Stimulated activated CD8-positive, alpha-beta memory T cell treated with anti-CD3 and anti-CD28 coated beads, Interleukin-7, amount 100 ng/mL, for 1 hour (primary cell): ENCODE results near the gene NRGN.
"Not testable (repeated sequence)": the region's sequence is repeated elsewhere in the genome, so short reads cannot be mapped to it uniquely, and the experiment has no call there.

ENCODE experiments used
- DNase-seq, 2 donors: peaks; one replicate each; pipeline ENCODE4 v3.0.0-alpha.2; 2020; ENCODE audit warnings: low read depth in 2 of 2

NRGN gene

GRCh38 chr11:124758355-124759265 is 18.9 kb downstream of the NRGN start:
- DNase-seq: peak in 1 of 2 donors; percentile 41

DNA sequence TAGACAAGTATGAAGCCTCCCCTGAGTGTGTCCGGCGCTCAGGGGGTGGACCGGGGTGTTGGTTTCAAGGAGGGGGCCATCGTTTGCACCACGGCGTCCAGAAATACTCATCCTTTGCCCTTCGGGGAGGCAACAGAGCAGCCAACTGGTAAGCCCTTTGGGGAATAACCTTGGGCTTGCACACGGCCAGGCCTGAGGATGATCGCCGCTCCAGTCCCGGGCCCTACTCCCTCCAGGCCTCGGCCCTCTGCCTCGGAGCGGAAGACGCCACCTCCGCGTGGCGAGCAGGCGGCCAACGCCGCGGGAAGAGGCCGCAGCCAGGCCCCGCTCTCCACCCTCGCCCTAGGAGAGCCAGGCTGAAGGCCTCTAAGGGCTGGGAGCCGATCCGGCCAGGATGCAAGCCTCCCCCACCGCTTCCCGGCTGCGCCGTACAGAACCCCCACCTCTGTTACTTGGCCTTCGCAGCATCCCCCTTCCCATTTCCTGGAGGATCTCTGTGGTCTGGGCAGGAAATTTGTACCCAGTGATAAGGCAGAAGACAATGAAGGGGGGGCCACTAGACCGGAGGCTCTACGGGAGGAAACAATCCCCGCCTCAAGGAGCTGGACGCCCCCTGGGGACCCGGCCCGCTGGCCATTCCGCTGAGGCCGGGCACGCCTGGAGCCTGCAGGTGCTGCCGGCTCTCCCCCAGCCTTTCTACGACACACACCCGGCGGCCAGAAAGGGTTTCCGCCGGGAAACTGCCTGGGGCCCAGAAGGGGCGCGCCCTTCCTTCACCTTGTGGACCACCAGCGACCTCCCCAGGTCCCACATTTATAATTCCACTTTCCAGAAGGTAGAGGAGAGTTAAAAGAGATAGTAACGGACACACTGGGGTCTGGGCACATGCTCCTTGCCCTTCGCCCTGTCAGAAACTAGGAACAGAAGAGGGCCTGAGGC is 19.8 kb downstream of the NRGN start:
- no peak for DNase-seq

DNA sequence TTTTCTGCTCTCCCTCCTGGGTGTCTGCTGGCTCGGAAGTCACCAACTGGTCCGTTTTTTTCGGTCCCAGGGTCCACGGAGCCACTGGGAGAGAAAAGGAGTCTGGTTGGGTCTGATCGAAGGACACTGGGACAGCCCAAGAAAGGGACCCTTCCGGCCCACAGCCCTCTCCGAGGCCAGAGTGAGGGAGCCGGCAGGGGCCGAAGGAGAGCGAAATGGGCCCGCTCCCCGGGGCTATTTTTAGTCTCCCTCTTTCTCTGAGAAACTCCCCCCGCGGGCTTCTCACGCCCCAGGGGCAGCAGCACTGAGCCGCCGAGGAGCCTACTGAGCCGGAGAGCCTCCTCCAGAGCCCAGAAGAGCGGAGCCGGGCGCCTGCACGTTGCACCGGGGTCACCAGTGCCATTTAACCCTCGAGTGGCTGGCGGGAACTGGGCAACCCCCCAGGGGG is 20.5 kb downstream of the NRGN start:
- no peak for DNase-seq

DNA sequence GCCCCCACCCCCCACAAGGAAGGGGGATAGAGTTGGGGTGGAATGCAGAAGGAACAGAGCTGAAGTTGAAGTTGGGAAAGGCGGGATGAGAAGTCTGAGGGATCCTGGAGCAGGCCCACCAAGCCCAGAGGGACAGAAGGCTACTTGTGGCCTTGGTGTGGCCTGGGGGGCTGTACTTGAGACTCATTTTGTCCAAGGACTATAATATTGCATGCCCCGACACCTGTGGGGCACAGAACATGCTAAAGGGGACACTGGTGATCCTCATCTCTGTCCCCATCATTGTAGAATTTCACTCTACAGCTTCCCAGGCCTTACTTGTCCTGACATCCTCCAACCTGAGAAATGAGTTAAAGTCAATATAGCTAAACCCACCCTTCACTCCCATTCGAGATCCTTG is 21.1 kb downstream of the NRGN start:
- no peak for DNase-seq

- DNase-seq: no peak
Observed at GRCh38 chr11:124761301-124762104, 21.8 kb downstream of the NRGN start.

DNA sequence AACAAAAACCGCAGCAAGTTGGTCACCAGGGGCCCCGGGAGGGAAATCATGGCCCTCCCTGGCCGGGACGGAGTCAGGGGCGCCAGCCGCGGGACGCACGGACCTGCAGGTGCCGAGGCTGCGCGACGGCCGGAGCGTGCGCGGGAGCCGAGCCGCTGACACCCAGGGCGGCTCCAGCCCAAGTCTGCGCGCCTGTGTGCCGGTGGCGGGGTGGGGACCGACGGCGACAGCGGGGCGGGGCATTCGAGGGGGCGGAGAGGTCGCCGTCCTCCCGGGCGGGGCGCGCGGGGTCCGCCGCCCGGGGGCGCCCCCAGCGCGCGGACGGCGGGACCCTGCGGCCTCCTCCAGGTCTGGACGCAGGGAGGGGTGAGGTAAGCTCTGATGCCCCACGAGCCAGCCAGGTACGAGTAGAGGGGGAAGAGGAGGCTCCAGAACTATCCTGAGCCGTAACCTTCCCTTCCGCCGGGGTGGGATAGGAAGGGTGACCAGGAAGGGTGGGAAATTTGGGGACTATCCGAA is 22.4 kb downstream of the NRGN start, which contains the start of gene ESAM:
Gene ESAM, minus strand, starts transcription at position 186 of the 519 bp plus-strand sequence. Its CDS starts 136 bp downstream, at position 50.
- peak in 1 of 2 donors; percentile 48 for DNase-seq

GRCh38 chr11:124762624-124763155 is 22.9 kb downstream of the NRGN start:
- DNase-seq: no peak

GRCh38 chr11:124763156-124763947 is 23.6 kb downstream of the NRGN start:
- peak; percentile 68 to 86 for DNase-seq

GRCh38 chr11:124766156-124766555 is 26.4 kb downstream of the NRGN start:
- no peak for DNase-seq

DNA sequence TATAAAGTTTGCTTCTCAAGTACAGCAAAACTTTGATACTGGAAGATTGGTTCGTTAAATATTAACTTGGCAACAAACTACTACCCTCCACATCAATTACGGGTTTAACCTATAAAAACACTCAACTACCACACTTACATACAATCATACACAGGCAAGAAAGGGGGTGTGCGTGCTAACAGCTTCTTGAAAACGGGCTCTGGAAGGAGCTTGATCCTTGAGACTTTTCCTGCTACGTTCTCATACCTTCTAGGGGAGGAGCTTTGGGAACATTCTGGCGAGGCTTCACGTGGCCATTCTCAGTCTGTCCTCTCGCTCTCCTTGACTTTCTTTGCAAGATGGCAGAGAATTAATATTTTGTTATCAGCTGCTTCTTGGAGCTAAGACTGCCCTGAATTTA is 29.2 kb downstream of the NRGN start:
- no peak for DNase-seq

GRCh38 chr11:124769806-124770774 is 30.3 kb downstream of the NRGN start:
- no peak for DNase-seq

- DNase-seq: not testable (repeated sequence)
Observed at GRCh38 chr11:124770959-124771358, 31.2 kb downstream of the NRGN start.

DNA sequence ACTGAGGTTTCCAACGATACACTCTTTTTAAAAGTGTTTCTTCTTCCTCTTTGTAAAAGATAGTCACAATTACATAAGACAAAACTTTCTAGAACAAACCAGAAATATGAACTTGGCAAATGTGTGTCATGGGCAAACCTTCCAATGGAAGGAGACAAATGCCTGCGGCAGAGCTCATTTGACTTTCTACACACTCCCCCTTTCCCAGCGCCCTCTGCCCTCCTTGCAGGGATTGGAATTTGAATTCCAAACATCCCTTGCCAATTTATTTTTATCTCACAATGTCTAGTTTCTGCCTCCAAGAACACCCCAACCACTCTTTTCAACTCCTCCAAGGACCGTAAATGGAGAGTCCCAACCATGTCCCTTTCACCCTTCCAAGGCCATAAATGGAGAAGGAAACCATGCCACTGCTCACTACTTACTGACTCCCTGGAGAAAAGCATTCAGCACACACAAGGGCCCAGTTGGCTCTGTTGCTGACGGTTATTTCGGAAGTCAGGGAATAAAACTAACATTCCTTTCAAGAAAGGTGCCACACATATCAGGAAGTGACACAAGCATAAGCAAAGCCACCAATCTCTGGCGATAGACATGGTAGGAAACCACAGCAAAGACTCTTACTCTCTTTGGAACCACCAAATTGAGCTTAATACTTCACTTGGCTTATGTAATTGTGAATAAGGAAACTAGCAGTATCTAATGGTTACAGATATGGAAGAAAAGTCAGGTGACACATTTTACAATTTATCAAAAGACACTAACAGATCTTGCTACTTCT is 37.3 kb downstream of the NRGN start:
- DNase-seq: no peak

- DNase-seq: no peak
Observed at GRCh38 chr11:124778281-124778680, 38.5 kb downstream of the NRGN start.

GRCh38 chr11:124779568-124779967 is 39.8 kb downstream of the NRGN start:
- no peak for DNase-seq

DNA sequence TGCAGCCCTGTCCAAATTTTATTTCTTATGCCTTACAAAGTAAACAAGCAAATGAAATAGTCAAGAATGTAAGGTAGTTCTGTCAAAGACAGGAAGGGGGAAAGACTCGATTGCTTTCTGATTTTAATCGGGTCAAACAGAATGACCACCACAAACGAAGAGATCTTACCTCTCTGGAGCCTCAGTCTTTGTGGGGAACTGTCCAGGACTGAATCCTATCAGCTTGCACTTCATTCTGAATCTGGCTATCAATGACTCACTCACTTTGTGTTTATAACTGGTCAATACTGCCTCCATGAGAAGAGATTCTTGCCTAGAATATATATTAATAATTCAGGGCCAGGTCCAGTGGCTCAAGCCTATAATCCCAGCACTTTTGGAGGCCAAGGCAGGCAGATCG is 43.3 kb downstream of the NRGN start:
- DNase-seq: no peak

- DNase-seq: no peak
Observed at GRCh38 chr11:124784051-124784450, 44.3 kb downstream of the NRGN start.

GRCh38 chr11:124788521-124788920 is 48.8 kb downstream of the NRGN start:
- no peak for DNase-seq
